Measurements from ENCODE around the gene FNDC3B. TPM values are rescaled to one million over a fixed set of nuclear protein-coding genes. Genes with fewer than 3 reads are reported as not detected.

Gene FNDC3B
- total and polyA plus RNA-seq, 4 donors = 13.3 to 175 (median 100) TPM

GRCh38 chr3:172129498-172129849 is 90.1 kb downstream of the FNDC3B start:
- 12 to 24% methylated on average over 1 of the region's 1 CpG for WGBS, 2 donors
- peaks cover 0 to 45% (median 25%) of the 10 kb centered on the region in 5 donors for H3K4me1 ChIP-seq (ENCODE audit: control insufficient read depth in 5 of 5, insufficient read depth in 5 of 5, low read length in 5 of 5)
- no peak overlapping the region for H3K4me3 ChIP-seq
- H3K9ac ChIP-seq (ENCODE audit: insufficient read depth in 1 of 2, low read length in 2 of 2) = no peak overlapping the region
- ATAC-seq (ENCODE audit: insufficient read depth, low FRiP score) = no peak
- TF ChIP-seq CTCF (IDR thresholded peaks at IDR 0.05; ENCODE audit: control extremely low read depth, extremely low read depth) = no peak
- peak in 2 of 3 donors; percentile 45 to 63 for DNase-seq
- peaks cover 0 to 5% (median 0%) of the 10 kb centered on the region in 4 donors for H3K36me3 ChIP-seq (ENCODE audit: control insufficient read depth in 4 of 4, insufficient read depth in 4 of 4, low read length in 4 of 4)
- H3K9me3 ChIP-seq (ENCODE audit: control insufficient read depth in 4 of 4, insufficient read depth in 3 of 4, low read length in 3 of 4) = no peaks in the 10 kb centered on the region
- H3K27ac ChIP-seq (ENCODE audit: low read depth in 1 of 2, low read length in 1 of 2) = peak overlapping the region in 1 of 2 donors; percentile 69
- no peaks in the 10 kb centered on the region for H3K27me3 ChIP-seq (ENCODE audit: control insufficient read depth in 3 of 3, insufficient read depth in 3 of 3, low read length in 2 of 3)

- H3K36me3 ChIP-seq (ENCODE audit: control insufficient read depth in 4 of 4, insufficient read depth in 4 of 4, low read length in 4 of 4) = peaks cover 0 to 2% (median 0%) of the 10 kb centered on the region in 4 donors
- H3K4me1 ChIP-seq (ENCODE audit: control insufficient read depth in 5 of 5, insufficient read depth in 5 of 5, low read length in 5 of 5) = peaks cover 2 to 42% (median 25%) of the 10 kb centered on the region in 5 donors
- no peaks in the 10 kb centered on the region for H3K27me3 ChIP-seq (ENCODE audit: control insufficient read depth in 3 of 3, insufficient read depth in 3 of 3, low read length in 2 of 3)
- H3K27ac ChIP-seq (ENCODE audit: low read depth in 1 of 2, low read length in 1 of 2) = peak overlapping the region; percentile 62 to 92
- H3K9ac ChIP-seq (ENCODE audit: insufficient read depth in 1 of 2, low read length in 2 of 2) = no peak overlapping the region
- WGBS, 2 donors = 18 to 41% methylated on average over 16 of the region's 16 CpGs
- DNase-seq = peak; percentile 52 to 66 (median 57)
- no peak for TF ChIP-seq CTCF (IDR thresholded peaks at IDR 0.05; ENCODE audit: control extremely low read depth, extremely low read depth)
- H3K4me3 ChIP-seq = no peak overlapping the region
- H3K9me3 ChIP-seq (ENCODE audit: control insufficient read depth in 4 of 4, insufficient read depth in 3 of 4, low read length in 3 of 4) = no peaks in the 10 kb centered on the region
- peak; percentile 82 for ATAC-seq (ENCODE audit: insufficient read depth, low FRiP score)
These were observed 90.7 kb downstream of the FNDC3B start for GRCh38 chr3:172129850-172130716.

GRCh38 chr3:172130717-172131050 is 91.3 kb downstream of the FNDC3B start:
- no peaks in the 10 kb centered on the region for H3K27me3 ChIP-seq (ENCODE audit: control insufficient read depth in 3 of 3, insufficient read depth in 3 of 3, low read length in 2 of 3)
- no peak overlapping the region for H3K9ac ChIP-seq (ENCODE audit: insufficient read depth in 1 of 2, low read length in 2 of 2)
- WGBS, 2 donors = 30 to 65% methylated on average over 2 of the region's 2 CpGs
- DNase-seq (no peak), ATAC-seq (ENCODE audit: insufficient read depth, low FRiP score) (no peak)
- peaks cover 4 to 42% (median 20%) of the 10 kb centered on the region in 5 donors for H3K4me1 ChIP-seq (ENCODE audit: control insufficient read depth in 5 of 5, insufficient read depth in 5 of 5, low read length in 5 of 5)
- H3K27ac ChIP-seq (ENCODE audit: low read depth in 1 of 2, low read length in 1 of 2) = peak overlapping the region; percentile 62 to 92
- no peak overlapping the region for H3K4me3 ChIP-seq
- TF ChIP-seq CTCF (IDR thresholded peaks at IDR 0.05; ENCODE audit: control extremely low read depth, extremely low read depth) = no peak
- H3K36me3 ChIP-seq (ENCODE audit: control insufficient read depth in 4 of 4, insufficient read depth in 4 of 4, low read length in 4 of 4) = peaks cover 0 to 4% (median 0%) of the 10 kb centered on the region in 4 donors
- H3K9me3 ChIP-seq (ENCODE audit: control insufficient read depth in 4 of 4, insufficient read depth in 3 of 4, low read length in 3 of 4) = no peaks in the 10 kb centered on the region

Measured in lung (tissue), 12 donors.